Tibial nerve (tissue), 4 donors: ENCODE data around the gene SEMA5A. TPM values are rescaled to one million over a fixed set of nuclear protein-coding genes. Genes with fewer than 3 reads are reported as not detected.
A peak's percentile ranks its signal among the peaks of the same experiment; 100 is the strongest.

Experiments used
- DNase-seq, 2 donors: peaks; one replicate each; pipeline ENCODE4 v3.0.0-alpha.2; 2019; ENCODE audit warnings: low spot score in 2 of 2
- H3K27ac ChIP-seq, 4 donors: fragments of 200-600 bp; sonication (generic) in 3 of 4; one replicate each; pipeline ENCODE4 v1.5.1; 2017 to 2019; ENCODE audit warnings: mild to moderate bottlenecking in 1 of 4
- H3K27me3 ChIP-seq, 2 donors: fragments of 200-600 bp; sonication (generic) in 1 of 2; one replicate each; pipeline versions ENCODE4 v1.5.1 to v1.6.0; 2017 to 2019
- H3K36me3 ChIP-seq, 3 donors: fragments of 200-600 bp; sonication (generic); one replicate each; pipeline ENCODE4 v1.5.1; 2018 to 2019
- H3K4me1 ChIP-seq, 4 donors: fragments of 200-600 bp; sonication (generic) in 3 of 4; one replicate each; pipeline ENCODE4 v1.5.1; 2017 to 2019
- H3K4me3 ChIP-seq, 4 donors: fragments of 200-600 bp; sonication (generic) in 3 of 4; one replicate each; pipeline ENCODE4 v1.5.1; 2017 to 2019; ENCODE audit warnings: mild to moderate bottlenecking in 1 of 4, moderate library complexity in 1 of 4
- H3K9me3 ChIP-seq, 4 donors: fragments of 200-600 bp; sonication (generic) in 3 of 4; one replicate each; pipeline ENCODE4 v1.5.1; 2017 to 2019
- EP300 ChIP-seq, 2 donors: sonication (generic); formaldehyde crosslinking; IDR thresholded peaks; one replicate each; pipeline ENCODE4 v1.6.1; 2017; ENCODE audit warnings: antibody characterized with exemption in 2 of 2, mild to moderate bottlenecking in 1 of 2
- POLR2A ChIP-seq, 2 donors: fragments of 450-650 bp; IDR thresholded peaks; one replicate each; pipeline ENCODE4 v1.6.1; 2017; ENCODE audit warnings: antibody characterized with exemption in 2 of 2, mild to moderate bottlenecking in 2 of 2, moderate library complexity in 2 of 2
- WGBS, 2 donors: methylation state at CpG; one replicate each; pipeline ENCODE4 v1.1.5; 2018; 5-methylcytosine and 5-hydroxymethylcytosine counted together
- total RNA-seq, 4 donors: library from RNA; depleted of rRNA; stranded (reverse); fragments of >200 nt; gene quantifications; one replicate each; pipeline ENCODE4 v1.1.0, GENCODE V29; 2016
- TF ChIP-seq, protein P1 (sequence below), 5 experiments: fragments of 200-600 bp in 3 of 5; fragments of 450-650 bp in 2 of 5; sonication (generic) in 3 of 5; IDR thresholded peaks; one replicate each; pipeline ENCODE4 v1.5.1; 2016 to 2019; ENCODE audit warnings: antibody characterized with exemption in 5 of 5, mild to moderate bottlenecking in 3 of 5, moderate library complexity in 2 of 5

Gene SEMA5A
- total RNA-seq, 4 donors from 2014 or later = 36.3 to 58.4 (median 52.6) TPM

- TF ChIP-seq POLR2A (IDR thresholded peaks at IDR 0.05) (no peak), EP300 (IDR thresholded peaks at IDR 0.05) (no peak)
- TF ChIP-seq, protein P1, sequence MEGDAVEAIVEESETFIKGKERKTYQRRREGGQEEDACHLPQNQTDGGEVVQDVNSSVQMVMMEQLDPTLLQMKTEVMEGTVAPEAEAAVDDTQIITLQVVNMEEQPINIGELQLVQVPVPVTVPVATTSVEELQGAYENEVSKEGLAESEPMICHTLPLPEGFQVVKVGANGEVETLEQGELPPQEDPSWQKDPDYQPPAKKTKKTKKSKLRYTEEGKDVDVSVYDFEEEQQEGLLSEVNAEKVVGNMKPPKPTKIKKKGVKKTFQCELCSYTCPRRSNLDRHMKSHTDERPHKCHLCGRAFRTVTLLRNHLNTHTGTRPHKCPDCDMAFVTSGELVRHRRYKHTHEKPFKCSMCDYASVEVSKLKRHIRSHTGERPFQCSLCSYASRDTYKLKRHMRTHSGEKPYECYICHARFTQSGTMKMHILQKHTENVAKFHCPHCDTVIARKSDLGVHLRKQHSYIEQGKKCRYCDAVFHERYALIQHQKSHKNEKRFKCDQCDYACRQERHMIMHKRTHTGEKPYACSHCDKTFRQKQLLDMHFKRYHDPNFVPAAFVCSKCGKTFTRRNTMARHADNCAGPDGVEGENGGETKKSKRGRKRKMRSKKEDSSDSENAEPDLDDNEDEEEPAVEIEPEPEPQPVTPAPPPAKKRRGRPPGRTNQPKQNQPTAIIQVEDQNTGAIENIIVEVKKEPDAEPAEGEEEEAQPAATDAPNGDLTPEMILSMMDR (IDR thresholded peaks at IDR 0.05) = no peak
- Histone ChIP-seq H3K36me3 (no peaks in the 10 kb centered on the region), H3K27me3 (no peaks in the 10 kb centered on the region), H3K4me1 (peaks cover 0 to 26% (median 0%) of the 10 kb centered on the region in 4 donors), H3K9me3 (no peaks in the 10 kb centered on the region), H3K27ac (no peak overlapping the region), H3K4me3 (no peak overlapping the region)
- DNase-seq = no peak
These were observed 120.2 kb downstream of the SEMA5A start for GRCh38 chr5:9425710-9426109.

DNA sequence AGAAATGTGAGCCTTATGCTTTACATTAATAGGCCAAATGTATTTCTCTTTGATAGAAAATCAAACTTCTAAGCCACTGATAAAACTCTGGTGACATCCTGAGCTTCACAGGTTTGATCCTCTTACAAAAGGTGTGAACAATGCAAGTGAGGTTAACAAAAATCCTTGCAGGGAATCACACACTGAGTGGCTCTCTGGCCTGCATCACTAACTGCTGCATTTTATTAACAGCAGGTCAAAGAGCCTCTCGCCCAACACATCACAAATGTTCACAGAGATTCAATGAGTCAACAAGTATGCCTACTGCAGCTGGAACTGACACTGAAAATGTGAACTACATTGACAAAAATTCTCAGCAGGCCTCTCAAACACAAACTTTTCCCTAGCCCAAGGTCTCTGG lies 122.3 kb downstream of the SEMA5A start:
- H3K36me3 ChIP-seq = no peaks in the 10 kb centered on the region
- peaks cover 0 to 7% (median 0%) of the 10 kb centered on the region in 4 donors for H3K9me3 ChIP-seq
- peaks cover 0 to 16% (median 0%) of the 10 kb centered on the region in 4 donors for H3K4me1 ChIP-seq
- H3K27ac ChIP-seq = peak overlapping the region in 1 of 4 donors; percentile 54
- H3K4me3 ChIP-seq = no peak overlapping the region
- DNase-seq = no peak
- H3K27me3 ChIP-seq = no peaks in the 10 kb centered on the region
- WGBS, 2 donors = 40 to 45% methylated on average over 1 of the region's 1 CpG
- TF ChIP-seq, protein P1 (IDR thresholded peaks at IDR 0.05) = no peak
- TF ChIP-seq POLR2A (IDR thresholded peaks at IDR 0.05) (no peak), EP300 (IDR thresholded peaks at IDR 0.05) (no peak)

GRCh38 chr5:9421884-9422283 lies 124.0 kb downstream of the SEMA5A start:
- DNase-seq = no peak
- H3K27me3 ChIP-seq = no peaks in the 10 kb centered on the region
- no peaks in the 10 kb centered on the region for H3K36me3 ChIP-seq
- TF ChIP-seq POLR2A (IDR thresholded peaks at IDR 0.05) (no peak), EP300 (IDR thresholded peaks at IDR 0.05) (no peak)
- TF ChIP-seq, protein P1 (IDR thresholded peaks at IDR 0.05) = no peak
- 20 to 21% methylated on average over 2 of the region's 2 CpGs for WGBS, 2 donors
- peaks cover 0 to 10% (median 0%) of the 10 kb centered on the region in 4 donors for H3K9me3 ChIP-seq
- no peak overlapping the region for H3K4me3 ChIP-seq
- peaks cover 0 to 16% (median 0%) of the 10 kb centered on the region in 4 donors for H3K4me1 ChIP-seq
- H3K27ac ChIP-seq = no peak overlapping the region

- 79% methylated on average over 5 of the region's 5 CpGs for WGBS, 2 donors
These were observed 126.1 kb downstream of the SEMA5A start for GRCh38 chr5:9419794-9420193.

DNA sequence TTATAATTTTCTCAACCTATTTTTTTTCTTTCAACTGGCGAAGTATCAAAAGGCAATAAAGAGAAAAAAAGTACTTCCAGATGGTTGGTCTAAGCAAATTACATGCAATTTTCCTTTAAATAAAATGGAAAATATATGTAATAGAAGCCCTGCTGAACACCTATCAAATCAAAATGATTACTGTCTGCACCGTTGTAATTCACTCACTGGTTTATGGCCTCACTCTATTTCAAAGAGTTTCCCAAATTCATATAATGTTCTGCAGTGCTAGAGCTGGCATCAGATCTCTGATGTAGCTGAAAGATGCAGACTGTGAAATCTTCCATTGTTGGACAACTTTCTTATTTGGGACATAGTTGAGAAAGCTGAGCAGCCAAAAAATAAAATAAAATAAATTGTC lies 130.3 kb downstream of the SEMA5A start:
- DNase-seq = no peak

More at GRCh38 chr5:9419794-9420193, 126.1 kb downstream of the SEMA5A start:
- H3K9me3 ChIP-seq = peaks cover 0 to 10% (median 0%) of the 10 kb centered on the region in 4 donors
- H3K4me3 ChIP-seq = no peak overlapping the region
- H3K27me3 ChIP-seq = no peaks in the 10 kb centered on the region
- TF ChIP-seq EP300 (IDR thresholded peaks at IDR 0.05) (no peak), POLR2A (IDR thresholded peaks at IDR 0.05) (no peak)
- TF ChIP-seq, protein P1 (IDR thresholded peaks at IDR 0.05) = no peak
- no peak overlapping the region for H3K27ac ChIP-seq
- peaks cover 0 to 24% (median 3%) of the 10 kb centered on the region in 4 donors for H3K4me1 ChIP-seq
- DNase-seq = no peak
- no peaks in the 10 kb centered on the region for H3K36me3 ChIP-seq

More for the DNA sequence above, 130.3 kb downstream of the SEMA5A start:
- no peak overlapping the region for H3K27ac ChIP-seq
- peaks cover 0 to 8% (median 3%) of the 10 kb centered on the region in 4 donors for H3K4me1 ChIP-seq
- no peak for TF ChIP-seq EP300 (IDR thresholded peaks at IDR 0.05)
- TF ChIP-seq, protein P1 (IDR thresholded peaks at IDR 0.05) = no peak
- TF ChIP-seq POLR2A (IDR thresholded peaks at IDR 0.05) = no peak
- WGBS, 2 donors = 14 to 32% methylated on average over 2 of the region's 2 CpGs
- H3K9me3 ChIP-seq = peaks cover 0 to 10% (median 0%) of the 10 kb centered on the region in 4 donors
- no peaks in the 10 kb centered on the region for H3K27me3 ChIP-seq
- no peak overlapping the region for H3K4me3 ChIP-seq
- no peaks in the 10 kb centered on the region for H3K36me3 ChIP-seq
